ENCODE results near the gene PLK2.

DNA sequence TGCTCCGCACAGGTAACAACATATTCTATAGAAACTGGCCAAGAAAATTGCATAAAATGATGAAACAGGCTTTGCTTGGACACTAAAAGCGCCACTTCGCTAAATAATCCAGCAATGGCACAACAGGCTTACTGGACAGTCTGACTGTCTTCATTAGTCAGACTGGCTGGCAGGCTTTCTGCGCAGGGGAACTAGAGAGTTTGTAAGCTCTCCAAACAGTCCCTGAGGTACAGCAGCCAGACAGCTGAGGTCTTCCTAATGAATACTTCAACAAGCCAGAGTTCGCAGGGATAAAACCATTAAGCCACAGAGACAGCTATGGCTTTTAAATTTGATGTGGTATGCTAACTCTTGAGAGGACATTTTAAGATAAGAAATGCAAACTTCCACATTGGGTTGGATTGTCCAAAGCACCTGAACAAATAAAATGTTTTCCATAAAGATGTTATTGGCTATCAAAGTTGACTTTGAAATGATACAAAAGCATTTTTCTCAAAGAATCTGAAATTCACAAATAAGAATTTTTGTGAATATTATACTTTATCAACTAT is 20.7 kb downstream of the PLK2 start:
- TF ChIP-seq TAF1 (IDR thresholded peaks at IDR 0.05; ENCODE audit: low read depth, low read length), result no peak
- no peak for TF ChIP-seq JUN (IDR thresholded peaks at IDR 0.05; ENCODE audit: low read depth, low read length)
- no peak for TF ChIP-seq NRF1 (IDR thresholded peaks at IDR 0.05; ENCODE audit: low read depth, low read length)
